DOHH2 (cell line): ENCODE measurements around the gene TRPM8.

ENCODE experiments used
- EZH2phosphoT487 ChIP-seq: fragments of 200-600 bp; sonication (generic); IDR thresholded peaks from 2 replicates; pipeline ENCODE4 v1.6.1; 2017; ENCODE audit warnings: borderline replicate concordance, mild to moderate bottlenecking, antibody characterized with exemption, low read length, moderate library complexity, mixed read lengths
- TF ChIP-seq, protein P1 (sequence below): fragments of 200-600 bp; sonication (generic); IDR thresholded peaks from one replicate; pipeline ENCODE4 v1.5.1; 2014; ENCODE audit warnings: antibody characterized with exemption, mild to moderate bottlenecking, low read depth, low read length; ENCODE audit not compliant: poor library complexity, severe bottlenecking

DNA sequence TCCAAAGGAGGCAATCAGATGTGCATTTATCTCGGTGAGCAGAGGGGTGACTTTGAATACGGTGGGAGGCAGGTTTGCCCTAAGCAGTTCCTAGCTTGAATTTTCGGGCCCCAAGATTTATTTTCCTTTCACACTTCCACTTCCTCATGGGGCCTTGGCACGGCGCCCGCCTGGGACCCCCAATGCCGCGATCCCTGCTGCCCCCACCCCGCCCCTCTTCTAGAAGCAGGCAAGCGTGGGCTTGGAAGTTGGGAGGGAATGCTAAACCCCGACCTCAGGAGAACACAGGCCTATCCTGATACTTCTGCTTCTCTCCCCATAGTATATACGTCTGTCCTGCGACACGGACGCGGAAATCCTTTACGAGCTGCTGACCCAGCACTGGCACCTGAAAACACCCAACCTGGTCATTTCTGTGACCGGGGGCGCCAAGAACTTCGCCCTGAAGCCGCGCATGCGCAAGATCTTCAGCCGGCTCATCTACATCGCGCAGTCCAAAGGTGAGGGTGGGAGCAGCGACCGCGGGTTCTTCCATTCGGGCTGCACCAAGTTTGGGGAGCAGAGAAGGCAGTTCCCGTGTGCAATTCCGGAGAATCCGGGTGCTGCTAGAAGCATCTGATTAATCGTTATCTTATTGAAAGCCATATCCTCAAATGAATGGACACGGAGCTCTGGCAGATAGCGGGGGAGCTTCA lies 21.6 kb downstream of the TRPM8 start:
- TF ChIP-seq, protein P1, sequence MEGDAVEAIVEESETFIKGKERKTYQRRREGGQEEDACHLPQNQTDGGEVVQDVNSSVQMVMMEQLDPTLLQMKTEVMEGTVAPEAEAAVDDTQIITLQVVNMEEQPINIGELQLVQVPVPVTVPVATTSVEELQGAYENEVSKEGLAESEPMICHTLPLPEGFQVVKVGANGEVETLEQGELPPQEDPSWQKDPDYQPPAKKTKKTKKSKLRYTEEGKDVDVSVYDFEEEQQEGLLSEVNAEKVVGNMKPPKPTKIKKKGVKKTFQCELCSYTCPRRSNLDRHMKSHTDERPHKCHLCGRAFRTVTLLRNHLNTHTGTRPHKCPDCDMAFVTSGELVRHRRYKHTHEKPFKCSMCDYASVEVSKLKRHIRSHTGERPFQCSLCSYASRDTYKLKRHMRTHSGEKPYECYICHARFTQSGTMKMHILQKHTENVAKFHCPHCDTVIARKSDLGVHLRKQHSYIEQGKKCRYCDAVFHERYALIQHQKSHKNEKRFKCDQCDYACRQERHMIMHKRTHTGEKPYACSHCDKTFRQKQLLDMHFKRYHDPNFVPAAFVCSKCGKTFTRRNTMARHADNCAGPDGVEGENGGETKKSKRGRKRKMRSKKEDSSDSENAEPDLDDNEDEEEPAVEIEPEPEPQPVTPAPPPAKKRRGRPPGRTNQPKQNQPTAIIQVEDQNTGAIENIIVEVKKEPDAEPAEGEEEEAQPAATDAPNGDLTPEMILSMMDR: no peak
- no peak for TF ChIP-seq EZH2phosphoT487
